ENCODE results near the gene DPP3. TPM values are rescaled to one million over a fixed set of nuclear protein-coding genes. Genes with fewer than 3 reads are reported as not detected.
A peak's percentile ranks its signal among the peaks of the same experiment; 100 is the strongest.

The DPP3 gene
- total RNA-seq, 1 donor from 2014 or later, result 102 TPM

- Mint-ChIP-seq H3K27ac (peak overlapping the region; percentile 88), H3K4me1 (ENCODE audit: low read depth) (peaks cover 28% of the 10 kb centered on the region), H3K9me3 (peaks cover 10% of the 10 kb centered on the region), H3K36me3 (ENCODE audit: low read depth) (peaks cover 7% of the 10 kb centered on the region), H3K27me3 (ENCODE audit: insufficient read depth) (no peaks in the 10 kb centered on the region), H3K4me3 (peak overlapping the region; percentile 94)
- DNase-seq (ENCODE audit: low spot score), result no peak
- intact Hi-C loops (cut with micrococcal nuclease), result loop anchor here (2.0 to 5.0 kb wide), 3 partner anchors 44 to 376 kb away; partner anchors contain the start of genes BBS1, RBM14 and RCE1
These were observed 13.1 kb upstream of the DPP3 start for GRCh38 chr11:66467034-66467659.

DNA sequence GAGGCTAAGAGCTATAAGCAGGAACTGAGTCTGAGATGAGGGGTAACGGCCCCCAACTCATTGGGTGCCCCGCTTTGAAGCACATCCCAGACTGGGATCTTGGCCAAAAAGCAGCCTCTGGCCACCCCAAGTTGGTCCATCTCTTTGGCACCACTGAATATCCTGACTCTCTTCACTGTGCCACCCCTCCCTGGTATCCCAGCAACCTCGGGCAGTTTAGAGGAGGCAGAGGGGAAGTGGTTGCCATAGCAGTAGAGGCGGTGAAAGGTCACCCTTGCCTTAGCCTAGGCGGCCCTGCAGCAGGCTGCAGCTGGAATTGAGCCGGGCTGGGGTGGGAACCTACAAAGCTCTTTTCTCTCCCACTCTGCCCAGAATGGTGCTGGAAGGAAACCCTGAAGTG is 12.5 kb upstream of the DPP3 start:
- Mint-ChIP-seq H3K27me3 (ENCODE audit: insufficient read depth) (no peaks in the 10 kb centered on the region), H3K4me1 (ENCODE audit: low read depth) (peaks cover 22% of the 10 kb centered on the region), H3K27ac (peak overlapping the region; percentile 88), H3K4me3 (peak overlapping the region; percentile 94), H3K36me3 (ENCODE audit: low read depth) (peaks cover 9% of the 10 kb centered on the region), H3K9me3 (peaks cover 6% of the 10 kb centered on the region)
- intact Hi-C loops (cut with micrococcal nuclease), result loop anchor here (2.0 to 5.0 kb wide), 3 partner anchors 43 to 375 kb away; partner anchors contain the start of genes BBS1, RBM14 and RCE1
- no peak for DNase-seq (ENCODE audit: low spot score)

DNA sequence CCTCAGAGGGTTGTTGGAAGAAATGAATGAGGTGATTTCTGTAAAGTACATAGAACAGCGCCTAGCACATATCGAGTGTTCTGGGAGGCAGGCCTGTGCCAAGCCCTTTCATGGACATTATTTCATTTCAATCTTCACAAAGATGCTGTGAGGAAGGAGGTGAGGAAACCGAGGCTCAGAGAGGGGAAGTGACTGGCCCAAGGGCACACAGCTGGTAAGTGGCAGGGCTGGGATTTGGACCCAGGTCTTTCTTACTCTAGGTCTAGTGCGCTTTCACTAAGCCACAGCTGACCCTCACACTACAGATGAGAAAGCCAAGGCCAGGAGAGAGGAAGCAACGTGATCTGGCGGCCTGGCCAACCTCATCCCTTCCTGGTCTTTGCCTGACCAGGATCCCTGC is 11.5 kb upstream of the DPP3 start:
- peaks cover 7% of the 10 kb centered on the region for H3K36me3 Mint-ChIP-seq (ENCODE audit: low read depth)
- H3K27ac Mint-ChIP-seq, result peak overlapping the region; percentile 12
- H3K27me3 Mint-ChIP-seq (ENCODE audit: insufficient read depth), result no peaks in the 10 kb centered on the region
- H3K4me3 Mint-ChIP-seq, result peak overlapping the region; percentile 94
- peaks cover 15% of the 10 kb centered on the region for H3K4me1 Mint-ChIP-seq (ENCODE audit: low read depth)
- no peak for DNase-seq (ENCODE audit: low spot score)
- intact Hi-C loops (cut with micrococcal nuclease), result loop anchor here (5.0 kb wide), 1 partner anchor 149 kb away; the partner anchor contains the start of gene RBM14
- H3K9me3 Mint-ChIP-seq, result no peaks in the 10 kb centered on the region

DNA sequence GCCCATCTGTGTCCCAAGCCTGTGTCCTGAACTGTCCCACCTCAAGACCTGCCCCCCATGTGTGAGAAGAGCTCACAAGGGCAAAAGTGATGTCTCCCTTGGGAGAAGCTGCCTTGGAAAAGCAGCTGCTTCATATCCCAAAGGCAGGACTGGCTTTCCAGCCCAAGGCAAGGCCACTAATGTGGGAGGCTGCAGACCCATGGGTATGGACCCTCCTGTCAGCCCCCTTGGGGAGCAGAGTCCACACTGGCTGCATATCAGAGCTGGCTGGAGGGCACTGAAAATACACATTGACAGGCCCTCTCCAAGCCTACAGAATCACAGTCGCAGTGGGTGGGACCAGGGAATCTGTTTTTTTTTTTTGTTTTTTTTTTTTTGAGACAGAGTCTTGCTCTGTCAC is 10.8 kb upstream of the DPP3 start:
- DNase-seq (ENCODE audit: low spot score), result no peak
- peaks cover 15% of the 10 kb centered on the region for H3K4me1 Mint-ChIP-seq (ENCODE audit: low read depth)
- no peak overlapping the region for H3K4me3 Mint-ChIP-seq
- H3K27me3 Mint-ChIP-seq (ENCODE audit: insufficient read depth), result no peaks in the 10 kb centered on the region
- H3K27ac Mint-ChIP-seq, result no peak overlapping the region
- intact Hi-C loops (cut with micrococcal nuclease), result loop anchor here (5.0 kb wide), 1 partner anchor 148 kb away; the partner anchor contains the start of gene RBM14
- H3K9me3 Mint-ChIP-seq, result no peaks in the 10 kb centered on the region
- peaks cover 7% of the 10 kb centered on the region for H3K36me3 Mint-ChIP-seq (ENCODE audit: low read depth)

DNA sequence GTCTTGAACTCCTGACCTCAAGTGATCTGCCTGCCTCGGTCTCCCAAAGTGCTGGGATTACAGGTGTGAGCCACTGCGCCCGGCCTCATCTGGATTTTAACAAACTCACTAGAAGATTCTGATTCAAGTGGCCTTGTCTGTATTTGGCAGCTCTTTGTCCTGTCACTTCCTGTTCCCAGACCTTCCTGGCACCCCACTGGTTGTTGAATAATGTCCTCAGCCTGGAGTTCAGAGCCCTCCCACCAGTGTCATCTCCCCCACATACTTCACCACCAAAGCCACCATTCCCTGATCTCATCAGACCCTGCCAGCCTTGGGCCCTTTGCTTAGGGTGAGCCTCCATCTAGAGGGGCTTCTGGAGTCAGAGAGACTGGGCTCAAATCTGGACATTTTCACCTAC is 10.2 kb upstream of the DPP3 start:
- Mint-ChIP-seq H3K9me3 (no peaks in the 10 kb centered on the region), H3K4me1 (ENCODE audit: low read depth) (peaks cover 15% of the 10 kb centered on the region), H3K36me3 (ENCODE audit: low read depth) (peaks cover 7% of the 10 kb centered on the region), H3K27me3 (ENCODE audit: insufficient read depth) (no peaks in the 10 kb centered on the region), H3K27ac (no peak overlapping the region), H3K4me3 (peak overlapping the region; percentile 3)
- no peak for DNase-seq (ENCODE audit: low spot score)
- intact Hi-C loops (cut with micrococcal nuclease), result no loop called here

DNA sequence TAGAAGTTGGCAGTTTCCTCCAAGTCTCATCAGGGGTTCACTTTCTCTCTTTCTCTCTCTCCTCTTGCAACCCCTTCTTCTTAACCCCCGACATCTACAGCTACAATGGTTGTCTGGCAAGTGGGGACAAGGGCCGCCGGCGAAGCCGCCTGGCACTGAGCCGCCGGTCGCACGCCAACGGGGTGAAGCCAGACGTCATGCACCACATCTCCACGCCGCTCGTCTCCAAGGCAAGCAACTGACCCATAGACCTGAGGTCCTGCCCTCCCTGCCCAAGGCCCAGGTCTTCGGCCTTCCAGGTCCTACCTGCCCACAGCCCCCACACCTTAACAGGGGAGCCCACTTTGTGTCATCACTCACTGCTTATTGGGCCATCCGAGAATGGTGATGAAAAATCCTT is 9.1 kb upstream of the DPP3 start:
- H3K9me3 Mint-ChIP-seq, result no peaks in the 10 kb centered on the region
- peaks cover 7% of the 10 kb centered on the region for H3K36me3 Mint-ChIP-seq (ENCODE audit: low read depth)
- intact Hi-C loops (cut with micrococcal nuclease), result no loop called here
- H3K4me1 Mint-ChIP-seq (ENCODE audit: low read depth), result peaks cover 10% of the 10 kb centered on the region
- no peak overlapping the region for H3K27ac Mint-ChIP-seq
- no peaks in the 10 kb centered on the region for H3K27me3 Mint-ChIP-seq (ENCODE audit: insufficient read depth)
- no peak for DNase-seq (ENCODE audit: low spot score)
- no peak overlapping the region for H3K4me3 Mint-ChIP-seq

DNA sequence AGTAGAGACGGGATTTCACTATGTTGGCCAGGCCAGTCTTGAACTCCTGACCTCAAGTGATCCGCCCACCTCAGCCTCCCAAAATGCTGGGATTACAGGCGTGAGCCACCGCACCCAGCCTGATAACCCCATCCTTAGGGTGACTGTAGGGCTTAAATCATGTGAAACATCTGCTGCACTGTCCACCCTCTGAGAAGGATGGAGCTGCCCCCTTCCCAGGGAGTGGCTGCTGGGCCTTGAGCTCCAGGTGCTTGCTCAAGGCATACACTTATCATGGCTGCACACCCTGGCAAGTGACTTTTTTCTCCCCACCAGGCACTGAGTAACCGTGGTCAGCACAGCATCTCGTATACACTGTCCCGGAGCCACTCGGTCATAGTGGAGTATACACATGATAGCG is 8.2 kb upstream of the DPP3 start:
- Mint-ChIP-seq H3K4me3 (no peak overlapping the region), H3K9me3 (no peaks in the 10 kb centered on the region), H3K36me3 (ENCODE audit: low read depth) (peaks cover 7% of the 10 kb centered on the region), H3K27me3 (ENCODE audit: insufficient read depth) (no peaks in the 10 kb centered on the region), H3K4me1 (ENCODE audit: low read depth) (peaks cover 12% of the 10 kb centered on the region), H3K27ac (no peak overlapping the region)
- intact Hi-C loops (cut with micrococcal nuclease), result no loop called here
- DNase-seq (ENCODE audit: low spot score), result no peak

DNA sequence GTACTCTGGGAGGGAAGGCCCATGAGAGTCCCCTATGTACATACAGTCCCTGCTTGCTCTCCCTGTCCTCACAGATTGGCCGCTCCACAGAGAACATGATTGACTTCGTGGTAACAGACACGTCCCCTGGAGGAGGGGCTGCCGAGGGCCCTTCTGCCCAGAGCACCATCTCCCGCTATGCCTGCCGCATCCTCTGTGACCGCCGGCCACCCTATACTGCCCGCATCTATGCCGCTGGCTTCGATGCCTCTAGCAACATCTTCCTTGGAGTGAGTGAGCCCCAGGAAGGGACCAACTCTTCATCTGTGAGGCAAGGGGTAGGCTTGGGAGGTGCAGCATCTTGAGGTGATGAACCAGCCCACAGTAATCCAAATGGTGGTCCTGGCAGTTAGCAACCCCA is 7.1 kb upstream of the DPP3 start:
- intact Hi-C loops (cut with micrococcal nuclease), result no loop called here
- no peaks in the 10 kb centered on the region for H3K9me3 Mint-ChIP-seq
- peaks cover 17% of the 10 kb centered on the region for H3K4me1 Mint-ChIP-seq (ENCODE audit: low read depth)
- H3K27me3 Mint-ChIP-seq (ENCODE audit: insufficient read depth), result no peaks in the 10 kb centered on the region
- no peak overlapping the region for H3K27ac Mint-ChIP-seq
- no peak for DNase-seq (ENCODE audit: low spot score)
- H3K36me3 Mint-ChIP-seq (ENCODE audit: low read depth), result peaks cover 9% of the 10 kb centered on the region
- no peak overlapping the region for H3K4me3 Mint-ChIP-seq

DNA sequence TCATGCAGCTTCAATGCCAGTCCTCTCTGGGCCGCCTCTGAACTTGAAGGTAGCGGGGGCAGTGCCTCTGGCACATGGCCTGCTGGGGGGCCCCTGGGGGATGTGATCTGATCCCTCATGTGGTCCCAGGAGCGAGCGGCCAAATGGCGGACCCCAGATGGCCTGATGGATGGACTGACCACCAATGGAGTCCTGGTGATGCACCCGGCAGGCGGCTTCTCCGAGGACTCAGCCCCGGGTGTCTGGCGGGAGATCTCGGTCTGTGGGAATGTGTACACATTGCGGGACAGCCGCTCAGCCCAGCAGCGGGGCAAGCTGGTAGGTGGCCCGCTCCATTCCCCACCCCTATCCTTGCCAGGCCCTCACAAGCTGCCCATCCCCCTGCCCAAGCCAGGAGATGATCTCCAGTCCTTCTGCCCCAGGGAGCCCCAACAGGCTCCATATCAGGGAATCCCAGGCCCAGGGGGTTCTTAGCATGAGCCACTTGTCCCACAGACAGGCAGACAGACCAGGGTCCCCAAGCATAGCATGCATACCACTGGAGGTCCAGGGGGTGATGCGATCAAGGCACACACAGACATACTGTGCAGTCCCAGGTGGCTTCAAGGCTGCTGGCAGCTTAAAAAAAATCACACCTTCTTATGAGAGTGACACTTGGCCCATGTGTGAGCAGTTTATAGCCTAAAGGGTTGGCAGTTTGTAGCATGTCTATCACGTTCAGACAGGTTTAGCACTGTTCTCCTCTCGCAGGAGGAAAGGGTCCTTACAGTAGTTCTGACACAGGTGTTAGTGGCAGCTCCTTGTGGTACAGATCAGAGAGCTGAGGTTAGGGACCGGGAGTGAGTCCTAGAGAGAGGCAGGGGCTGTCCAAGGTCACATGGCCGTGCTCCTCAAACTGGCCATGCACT is 6.4 kb upstream of the DPP3 start:
- peaks cover 19% of the 10 kb centered on the region for H3K4me1 Mint-ChIP-seq (ENCODE audit: low read depth)
- intact Hi-C loops (cut with micrococcal nuclease), result no loop called here
- no peaks in the 10 kb centered on the region for H3K27me3 Mint-ChIP-seq (ENCODE audit: insufficient read depth)
- DNase-seq (ENCODE audit: low spot score), result no peak
- no peak overlapping the region for H3K4me3 Mint-ChIP-seq
- H3K27ac Mint-ChIP-seq, result no peak overlapping the region
- peaks cover 9% of the 10 kb centered on the region for H3K36me3 Mint-ChIP-seq (ENCODE audit: low read depth)
- no peaks in the 10 kb centered on the region for H3K9me3 Mint-ChIP-seq

DNA sequence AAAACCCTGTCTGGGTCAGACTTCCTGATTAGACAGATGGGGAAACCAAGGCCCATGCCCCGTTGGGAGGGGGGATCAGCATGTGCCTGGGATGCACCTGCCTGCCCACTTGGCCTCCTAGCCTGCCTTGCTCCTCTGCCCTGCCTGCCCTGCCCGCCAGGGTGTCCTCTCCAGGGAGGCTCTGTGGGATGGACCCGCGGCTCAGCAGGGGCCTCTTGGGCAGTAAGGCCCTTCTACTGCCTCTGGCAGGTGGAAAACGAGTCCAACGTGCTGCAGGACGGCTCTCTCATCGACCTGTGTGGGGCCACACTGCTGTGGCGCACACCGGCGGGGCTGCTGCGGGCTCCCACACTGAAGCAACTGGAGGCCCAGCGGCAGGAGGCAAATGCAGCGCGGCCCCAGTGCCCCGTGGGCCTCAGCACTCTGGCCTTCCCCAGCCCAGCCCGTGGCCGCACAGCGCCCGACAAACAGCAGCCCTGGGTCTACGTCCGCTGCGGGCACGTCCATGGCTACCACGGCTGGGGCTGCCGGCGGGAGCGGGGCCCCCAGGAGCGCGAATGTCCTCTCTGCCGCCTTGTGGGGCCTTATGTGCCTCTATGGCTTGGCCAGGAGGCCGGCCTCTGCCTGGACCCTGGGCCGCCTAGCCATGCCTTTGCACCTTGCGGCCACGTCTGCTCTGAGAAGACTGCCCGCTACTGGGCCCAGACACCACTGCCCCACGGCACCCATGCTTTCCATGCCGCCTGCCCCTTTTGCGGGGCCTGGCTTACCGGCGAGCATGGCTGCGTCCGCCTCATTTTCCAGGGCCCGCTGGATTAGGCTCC is 4.7 kb upstream of the DPP3 start:
- Mint-ChIP-seq H3K9me3 (no peaks in the 10 kb centered on the region), H3K27me3 (ENCODE audit: insufficient read depth) (no peaks in the 10 kb centered on the region), H3K36me3 (ENCODE audit: low read depth) (peaks cover 6% of the 10 kb centered on the region), H3K4me1 (ENCODE audit: low read depth) (peaks cover 28% of the 10 kb centered on the region), H3K4me3 (no peak overlapping the region), H3K27ac (no peak overlapping the region)
- no peak for DNase-seq (ENCODE audit: low spot score)
- intact Hi-C loops (cut with micrococcal nuclease), result no loop called here

- Mint-ChIP-seq H3K36me3 (ENCODE audit: low read depth) (peaks cover 4% of the 10 kb centered on the region), H3K27ac (no peak overlapping the region), H3K27me3 (ENCODE audit: insufficient read depth) (no peaks in the 10 kb centered on the region), H3K4me3 (peak overlapping the region; percentile 45), H3K9me3 (no peaks in the 10 kb centered on the region), H3K4me1 (ENCODE audit: low read depth) (peaks cover 33% of the 10 kb centered on the region)
- intact Hi-C loops (cut with micrococcal nuclease), result no loop called here
- no peak for DNase-seq (ENCODE audit: low spot score)
These were observed 3.9 kb upstream of the DPP3 start for GRCh38 chr11:66476173-66476840.

DNA sequence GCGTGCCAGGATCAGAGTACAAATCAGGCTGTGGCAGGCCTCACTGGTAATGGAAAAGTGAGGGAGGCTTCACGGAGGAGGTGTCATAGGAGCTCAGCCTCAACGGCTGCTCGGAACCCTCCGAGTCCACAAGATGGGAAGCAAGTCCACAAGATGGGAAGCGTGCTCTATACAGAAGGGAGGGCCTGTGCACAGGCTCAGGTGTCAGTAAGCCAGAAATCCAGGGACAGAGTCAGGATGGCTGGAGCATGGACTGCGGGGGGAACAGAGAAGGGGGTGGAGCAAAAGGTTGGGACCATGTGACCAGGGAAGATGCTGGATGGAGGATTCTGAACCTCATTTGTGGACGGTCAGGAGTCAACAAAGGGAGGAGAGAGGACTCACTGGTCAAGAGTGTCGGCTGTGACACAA is 3.4 kb upstream of the DPP3 start:
- no peak for DNase-seq (ENCODE audit: low spot score)
- Mint-ChIP-seq H3K4me3 (peak overlapping the region; percentile 45), H3K36me3 (ENCODE audit: low read depth) (peaks cover 4% of the 10 kb centered on the region), H3K27me3 (ENCODE audit: insufficient read depth) (no peaks in the 10 kb centered on the region), H3K27ac (no peak overlapping the region), H3K9me3 (no peaks in the 10 kb centered on the region), H3K4me1 (ENCODE audit: low read depth) (peaks cover 33% of the 10 kb centered on the region)
- intact Hi-C loops (cut with micrococcal nuclease), result no loop called here

All from activated T-helper 1 cell treated with anti-CD3 and anti-CD28 coated beads, Interleukin-12 subunit alpha, Interleukin-12 subunit beta, Interleukin-2, Interleukin-4 antibody, amounts not matched to agents 30 ng/mL and 10 ng/mL and 1 ng/mL, durations not matched to agents 14 hours and 24 hours and 36 hours (primary cell).